Psoas muscle (tissue), 8 donors: Measurements from ENCODE around the gene ACTN4. TPM values are rescaled to one million over a fixed set of nuclear protein-coding genes. Genes with fewer than 3 reads are reported as not detected.

Experiments
- ATAC-seq, 4 donors: fragments of 200-7000 bp; cut with Tn5 transposase; one replicate each; pipeline ENCODE4 v1.9.1; 2020; ENCODE audit warnings: moderate library complexity in 3 of 4, mild to moderate bottlenecking in 2 of 4
- DNase-seq, 2 donors: peaks; one replicate each; pipeline ENCODE4 v3.0.0-alpha.2; 2020
- H3K27ac ChIP-seq: fragments of 200-600 bp; one replicate; pipeline ENCODE4 v1.8.0; 2022
- H3K27me3 ChIP-seq, 3 donors: fragments of 200-600 bp in 1 of 3; one replicate each; pipeline versions ENCODE4 v1.6.1 to v1.8.0; 2013 to 2022; ENCODE audit warnings: low read length in 2 of 3, mild to moderate bottlenecking in 2 of 3, moderate library complexity in 1 of 3; ENCODE audit not compliant: insufficient read depth in 3 of 3
- H3K36me3 ChIP-seq, 2 donors: fragments of 200-600 bp in 1 of 2; one replicate each; pipeline versions ENCODE4 v1.6.1 to v1.8.0; 2013 to 2022; ENCODE audit warnings: low read depth in 1 of 2, mild to moderate bottlenecking in 1 of 2, moderate library complexity in 1 of 2; ENCODE audit not compliant: insufficient read depth in 1 of 2
- H3K4me1 ChIP-seq: fragments of 200-600 bp; one replicate; pipeline ENCODE4 v1.8.0; 2022
- H3K4me3 ChIP-seq: fragments of 200-600 bp; one replicate; pipeline ENCODE4 v1.8.0; 2022; ENCODE audit warnings: mild to moderate bottlenecking
- H3K9me3 ChIP-seq: fragments of 200-600 bp; one replicate; pipeline ENCODE4 v1.8.0; 2022
- WGBS, 3 donors: extraction: QIAGEN DNeasy Blood & Tissue Kit; methylation state at CpG; one replicate each; pipeline versions ENCODE4 v1.1.6 to v1.1.7; 2013; 5-methylcytosine and 5-hydroxymethylcytosine counted together
- intact Hi-C, 2 donors: fragments of 100-400 bp; cut with DNase I; formaldehyde crosslinking; loops; one replicate each; pipeline versions ENCODE4 v1.11.0 to v1.14.2; 2022
- polyA plus RNA-seq, 3 donors: library from polyadenylated mRNA; stranded (reverse); fragments of 200-250 nt; gene quantifications; one replicate each; pipeline ENCODE4 v1.2.3, GENCODE V29; 2013
- total RNA-seq, 4 donors: library from RNA; stranded (reverse); fragmentation: NEBNext Ultra II Directional in 2 of 4; extraction: Animal tissue kit (Norgen Biotek cat#: 25700) in 2 of 4; gene quantifications; one replicate each; pipeline versions ENCODE4 v1.2.1 to v1.2.4, GENCODE V29; 2021 to 2023
- TF ChIP-seq, protein P1 (sequence below): fragments of 200-600 bp; IDR thresholded peaks from one replicate; pipeline ENCODE4 v1.8.0; 2022; ENCODE audit warnings: antibody characterized with exemption
- donor health status: healthy with polysubstance abuse.
- donor health status: DM: no; HTN: no; CAD: no; lungs with moderate emphysema.
- donor health status: Bipolar disorder and iron deficiency.
- donor health status: healthy.
- donor health status: DM: yes; HTN: yes; CAD: no.
- donor health status: DM: no; HTN: no; CAD: no.
- donor health status: DM: no; HTN: no; CAD: no.
- donor health status: DM: yes; HTN: yes; CAD: no.

Gene ACTN4
- total and polyA plus RNA-seq, 7 donors = 38.3 to 127 (median 79.9) TPM

DNA sequence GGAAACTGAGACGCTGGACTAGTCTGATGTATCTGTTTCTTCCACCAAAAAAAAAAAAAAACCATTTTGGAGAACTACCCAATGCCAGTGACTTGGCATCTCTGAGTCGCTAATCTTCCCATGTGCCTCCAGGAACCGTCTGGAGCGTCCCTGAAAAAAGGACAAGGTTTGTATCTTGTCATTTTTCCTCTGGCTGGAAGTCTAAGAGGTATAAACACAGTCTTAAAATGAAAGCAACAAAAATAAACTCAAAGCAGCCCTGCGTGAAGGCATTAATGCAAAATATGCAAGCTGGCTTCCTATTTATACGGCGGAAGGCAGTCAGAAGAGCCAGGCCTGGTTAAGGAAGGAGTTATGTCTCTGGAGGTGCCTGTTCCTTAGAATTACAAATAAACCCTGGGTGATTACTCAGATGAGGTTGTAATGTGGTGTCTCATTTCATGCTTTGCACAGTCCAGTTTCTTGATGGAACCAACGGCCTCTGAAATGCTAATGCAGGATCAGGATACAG, 20.3 kb downstream of the ACTN4 start:
- TF ChIP-seq, protein P1, sequence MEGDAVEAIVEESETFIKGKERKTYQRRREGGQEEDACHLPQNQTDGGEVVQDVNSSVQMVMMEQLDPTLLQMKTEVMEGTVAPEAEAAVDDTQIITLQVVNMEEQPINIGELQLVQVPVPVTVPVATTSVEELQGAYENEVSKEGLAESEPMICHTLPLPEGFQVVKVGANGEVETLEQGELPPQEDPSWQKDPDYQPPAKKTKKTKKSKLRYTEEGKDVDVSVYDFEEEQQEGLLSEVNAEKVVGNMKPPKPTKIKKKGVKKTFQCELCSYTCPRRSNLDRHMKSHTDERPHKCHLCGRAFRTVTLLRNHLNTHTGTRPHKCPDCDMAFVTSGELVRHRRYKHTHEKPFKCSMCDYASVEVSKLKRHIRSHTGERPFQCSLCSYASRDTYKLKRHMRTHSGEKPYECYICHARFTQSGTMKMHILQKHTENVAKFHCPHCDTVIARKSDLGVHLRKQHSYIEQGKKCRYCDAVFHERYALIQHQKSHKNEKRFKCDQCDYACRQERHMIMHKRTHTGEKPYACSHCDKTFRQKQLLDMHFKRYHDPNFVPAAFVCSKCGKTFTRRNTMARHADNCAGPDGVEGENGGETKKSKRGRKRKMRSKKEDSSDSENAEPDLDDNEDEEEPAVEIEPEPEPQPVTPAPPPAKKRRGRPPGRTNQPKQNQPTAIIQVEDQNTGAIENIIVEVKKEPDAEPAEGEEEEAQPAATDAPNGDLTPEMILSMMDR = no peak
- no peaks in the 10 kb centered on the region for H3K9me3 ChIP-seq
- peaks cover 98% of the 10 kb centered on the region for H3K4me1 ChIP-seq
- peak; percentile 32 to 65 (median 57) for ATAC-seq
- H3K27me3 ChIP-seq = no peaks in the 10 kb centered on the region
- H3K36me3 ChIP-seq = peaks cover 0 to 5% of the 10 kb centered on the region in 2 donors
- 7 to 16% (median 8%) methylated on average over 8 of the region's 8 CpGs for WGBS, 3 donors
- peak in 1 of 2 donors; percentile 22 for DNase-seq
- H3K4me3 ChIP-seq = peak overlapping the region; percentile 15
- intact Hi-C loops = no loop called here
- peak overlapping the region; percentile 95 for H3K27ac ChIP-seq

- no peak overlapping the region for H3K4me3 ChIP-seq
- no peaks in the 10 kb centered on the region for H3K9me3 ChIP-seq
- WGBS, 3 donors = 32 to 57% (median 53%) methylated on average over 5 of the region's 5 CpGs
- peak overlapping the region; percentile 95 for H3K27ac ChIP-seq
- TF ChIP-seq, protein P1 = no peak
- DNase-seq (peak in 1 of 2 donors; percentile 45), ATAC-seq (no peak)
- peaks cover 95% of the 10 kb centered on the region for H3K4me1 ChIP-seq
- peaks cover 0 to 5% of the 10 kb centered on the region in 2 donors for H3K36me3 ChIP-seq
- intact Hi-C loops = no loop called here
- H3K27me3 ChIP-seq = no peaks in the 10 kb centered on the region
Observed at GRCh38 chr19:38669552-38669951, 22.1 kb downstream of the ACTN4 start.

DNA sequence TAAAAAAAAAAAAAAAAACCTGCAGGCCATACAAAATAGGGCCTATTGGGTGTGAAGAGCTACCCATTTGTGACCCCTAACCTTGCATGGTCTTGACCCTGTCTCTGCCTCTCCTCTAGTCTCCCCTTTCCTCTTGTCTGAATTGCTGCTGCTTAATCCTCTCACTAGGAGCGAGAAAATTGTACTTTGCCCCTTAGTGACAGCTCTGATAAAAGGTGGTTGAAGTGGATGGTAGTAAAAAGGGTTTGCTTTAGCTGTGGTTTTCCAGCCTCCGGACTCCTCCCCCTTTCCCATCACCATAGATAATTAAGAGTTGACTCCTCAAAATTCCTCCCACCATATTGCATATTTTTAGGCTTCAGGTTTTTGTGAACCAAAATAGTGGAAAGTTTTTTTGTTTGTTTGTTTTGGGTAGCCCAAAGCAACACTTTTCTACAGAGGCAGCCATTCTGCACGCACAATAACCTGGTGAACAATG, 23.5 kb downstream of the ACTN4 start:
- Histone ChIP-seq H3K27me3 (no peaks in the 10 kb centered on the region), H3K4me1 (peaks cover 95% of the 10 kb centered on the region), H3K4me3 (no peak overlapping the region), H3K9me3 (no peaks in the 10 kb centered on the region), H3K27ac (peak overlapping the region; percentile 95), H3K36me3 (peaks cover 0 to 5% of the 10 kb centered on the region in 2 donors)
- intact Hi-C loops = no loop called here
- no peak for ATAC-seq
- WGBS, 3 donors = 44 to 62% (median 54%) methylated on average over 3 of the region's 3 CpGs
- DNase-seq = no peak
- TF ChIP-seq, protein P1 = no peak

- WGBS, 3 donors = 40 to 48% (median 40%) methylated on average over 4 of the region's 4 CpGs
- Histone ChIP-seq H3K27ac (peak overlapping the region; percentile 95), H3K4me3 (no peak overlapping the region), H3K4me1 (peaks cover 95% of the 10 kb centered on the region), H3K9me3 (no peaks in the 10 kb centered on the region), H3K27me3 (no peaks in the 10 kb centered on the region), H3K36me3 (peaks cover 0 to 5% of the 10 kb centered on the region in 2 donors)
- DNase-seq = peak in 1 of 2 donors; percentile 23
- intact Hi-C loops = no loop called here
- TF ChIP-seq, protein P1 = no peak
- no peak for ATAC-seq
Observed at GRCh38 chr19:38671654-38672053, 24.2 kb downstream of the ACTN4 start.

- no peak overlapping the region for H3K4me3 ChIP-seq
- no peaks in the 10 kb centered on the region for H3K9me3 ChIP-seq
- TF ChIP-seq, protein P1 = no peak
- ATAC-seq = no peak
- H3K4me1 ChIP-seq = peaks cover 92% of the 10 kb centered on the region
- intact Hi-C loops = no loop called here
- peak in 1 of 2 donors; percentile 17 for DNase-seq
- no peaks in the 10 kb centered on the region for H3K27me3 ChIP-seq
- peaks cover 0 to 14% of the 10 kb centered on the region in 2 donors for H3K36me3 ChIP-seq
- 66 to 80% (median 72%) methylated on average over 4 of the region's 4 CpGs for WGBS, 3 donors
- peak overlapping the region; percentile 95 for H3K27ac ChIP-seq
Observed at GRCh38 chr19:38673030-38673429, 25.6 kb downstream of the ACTN4 start.
